PC-3 (cell line): ENCODE results near the gene BIRC5. TPM values are rescaled to one million over a fixed set of nuclear protein-coding genes. Genes with fewer than 3 reads are reported as not detected.

Experiments
- ATAC-seq: fragments of 200-7000 bp; cut with Tn5 transposase; 2 replicates; pipeline ENCODE4 v1.9.1; 2020; ENCODE audit warnings: mild to moderate bottlenecking, moderate library complexity
- BruUV-seq: library from RNA; stranded (reverse); fragments of 400-500 nt; replicated peaks from 2 replicates; lab custom pipeline; 2021; lab: Mats Ljungman, UMichigan
- CTCF ChIA-PET: fragments of 300-600 bp; sonication (Branson Sonifier 250); formaldehyde crosslinking; loops from one replicate; lab custom pipeline; 2022; ENCODE audit warnings: antibody characterized with exemption; lab: Charles Lee
- POLR2A ChIA-PET: fragments of 300-600 bp; sonication (Branson Sonifier 250); formaldehyde crosslinking; loops from one replicate; lab custom pipeline; 2022; ENCODE audit warnings: antibody characterized with exemption; ENCODE audit not compliant: unreplicated experiment; lab: Charles Lee
- DNase-seq: peaks from one replicate; pipeline ENCODE4 v3.0.0-alpha.2; 2015
- H2AFZ ChIP-seq: fragments of 300-600 bp; sonication (generic); 2 replicates; pipeline ENCODE4 v1.6.0; 2016; ENCODE audit warnings: antibody characterized with exemption, low read length
- H3F3A ChIP-seq: fragments of 300-600 bp; sonication (generic); one replicate; pipeline ENCODE4 v1.6.0; 2017; ENCODE audit warnings: antibody characterized with exemption, low read length, control low read depth, mild to moderate bottlenecking; ENCODE audit not compliant: unreplicated experiment
- H3K27ac ChIP-seq: fragments of 300-600 bp; sonication (generic); 2 replicates; pipeline ENCODE4 v1.5.1; 2016; ENCODE audit warnings: mild to moderate bottlenecking, low read length
- H3K27me3 ChIP-seq: fragments of 300-600 bp; sonication (generic); 2 replicates; pipeline ENCODE4 v1.6.1; 2016; ENCODE audit warnings: low read length, mixed read lengths
- H3K36me3 ChIP-seq: fragments of 300-600 bp; sonication (generic); 2 replicates; pipeline ENCODE4 v1.6.1; 2016; ENCODE audit warnings: low read depth, mixed run types, low read length, mixed read lengths
- H3K4me1 ChIP-seq: fragments of 300-600 bp; sonication (generic); 2 replicates; pipeline ENCODE4 v1.5.1; 2016; ENCODE audit warnings: low read length; ENCODE audit not compliant: insufficient read depth
- H3K4me2 ChIP-seq: fragments of 300-600 bp; sonication (generic); 2 replicates; pipeline ENCODE4 v1.6.0; 2016; ENCODE audit warnings: low read length
- H3K4me3 ChIP-seq: fragments of 300-600 bp; sonication (generic); 2 replicates; pipeline ENCODE4 v1.5.1; 2016; ENCODE audit warnings: mild to moderate bottlenecking, low read length, mixed read lengths
- H3K79me2 ChIP-seq: fragments of 300-600 bp; sonication (generic); 2 replicates; pipeline ENCODE4 v1.6.1; 2017; ENCODE audit warnings: low read length, mixed read lengths
- H3K9ac ChIP-seq: fragments of 300-600 bp; sonication (generic); 2 replicates; pipeline ENCODE4 v1.6.0; 2016; ENCODE audit warnings: mild to moderate bottlenecking, low read length
- H3K9me2 ChIP-seq: fragments of 300-600 bp; sonication (generic); replicated peaks from 2 replicates; pipeline ENCODE4 v1.6.1; 2016; ENCODE audit warnings: mixed run types, low read length, mixed read lengths
- H3K9me3 ChIP-seq: fragments of 300-600 bp; sonication (generic); 2 replicates; pipeline ENCODE4 v1.6.1; 2016; ENCODE audit warnings: low read length, mixed read lengths
- H4K20me1 ChIP-seq: fragments of 300-600 bp; sonication (generic); 2 replicates; pipeline ENCODE4 v1.6.1; 2016; ENCODE audit warnings: low read length, mixed read lengths
- EZH2 ChIP-seq: fragments of 300-600 bp; sonication (generic); IDR thresholded peaks from one replicate; pipeline ENCODE4 v1.6.1; 2017; ENCODE audit warnings: antibody characterized with exemption, mild to moderate bottlenecking, low read length; ENCODE audit not compliant: unreplicated experiment
- EZH2phosphoT487 ChIP-seq: fragments of 300-600 bp; sonication (generic); IDR thresholded peaks from 2 replicates; pipeline ENCODE4 v1.6.1; 2018; ENCODE audit warnings: mild to moderate bottlenecking, antibody characterized with exemption, low read length, borderline replicate concordance
- intact Hi-C: fragments of 100-400 bp; cut with micrococcal nuclease; formaldehyde crosslinking; loops from 2 replicates; pipeline ENCODE4 v1.9.0; 2023
- total RNA-seq: library from RNA; depleted of rRNA; stranded (reverse); fragments of >200 nt; gene quantifications from 2 replicates; pipeline ENCODE4 v1.2.3, GENCODE V29; 2014
- TF ChIP-seq, protein P1 (sequence below): fragments of 300-600 bp; sonication (generic); conservative IDR thresholded peaks from 2 replicates; pipeline ENCODE4 v1.5.1; 2017; ENCODE audit warnings: antibody characterized with exemption, low read depth, mild to moderate bottlenecking, low read length

The BIRC5 gene
- total RNA-seq, 1 experiment from 2014 or later, result 304 TPM

DNA sequence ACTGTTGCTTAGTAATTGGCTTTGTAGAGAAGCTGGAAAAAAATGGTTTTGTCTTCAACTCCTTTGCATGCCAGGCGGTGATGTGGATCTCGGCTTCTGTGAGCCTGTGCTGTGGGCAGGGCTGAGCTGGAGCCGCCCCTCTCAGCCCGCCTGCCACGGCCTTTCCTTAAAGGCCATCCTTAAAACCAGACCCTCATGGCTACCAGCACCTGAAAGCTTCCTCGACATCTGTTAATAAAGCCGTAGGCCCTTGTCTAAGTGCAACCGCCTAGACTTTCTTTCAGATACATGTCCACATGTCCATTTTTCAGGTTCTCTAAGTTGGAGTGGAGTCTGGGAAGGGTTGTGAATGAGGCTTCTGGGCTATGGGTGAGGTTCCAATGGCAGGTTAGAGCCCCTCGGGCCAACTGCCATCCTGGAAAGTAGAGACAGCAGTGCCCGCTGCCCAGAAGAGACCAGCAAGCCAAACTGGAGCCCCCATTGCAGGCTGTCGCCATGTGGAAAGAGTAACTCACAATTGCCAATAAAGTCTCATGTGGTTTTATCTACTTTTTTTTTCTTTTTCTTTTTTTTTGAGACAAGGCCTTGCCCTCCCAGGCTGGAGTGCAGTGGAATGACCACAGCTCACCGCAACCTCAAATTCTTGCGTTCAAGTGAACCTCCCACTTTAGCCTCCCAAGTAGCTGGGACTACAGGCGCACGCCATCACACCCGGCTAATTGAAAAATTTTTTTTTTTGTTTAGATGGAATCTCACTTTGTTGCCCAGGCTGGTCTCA, 11.2 kb downstream of the BIRC5 start:
- no peaks in the 10 kb centered on the region for H3K27me3 ChIP-seq
- H3K27ac ChIP-seq, result no peak overlapping the region
- H3K9me3 ChIP-seq, result no peaks in the 10 kb centered on the region
- intact Hi-C loops, result no loop called here
- peaks cover 8% of the 10 kb centered on the region for H3K79me2 ChIP-seq
- H4K20me1 ChIP-seq, result 0 out of 2 replicates have a peak, but pooled peaks cover 6% of the 10 kb centered on the region
- H3K9me2 ChIP-seq, result no peaks in the 10 kb centered on the region
- no peak for TF ChIP-seq EZH2
- no peak for TF ChIP-seq EZH2phosphoT487
- TF ChIP-seq, protein P1, sequence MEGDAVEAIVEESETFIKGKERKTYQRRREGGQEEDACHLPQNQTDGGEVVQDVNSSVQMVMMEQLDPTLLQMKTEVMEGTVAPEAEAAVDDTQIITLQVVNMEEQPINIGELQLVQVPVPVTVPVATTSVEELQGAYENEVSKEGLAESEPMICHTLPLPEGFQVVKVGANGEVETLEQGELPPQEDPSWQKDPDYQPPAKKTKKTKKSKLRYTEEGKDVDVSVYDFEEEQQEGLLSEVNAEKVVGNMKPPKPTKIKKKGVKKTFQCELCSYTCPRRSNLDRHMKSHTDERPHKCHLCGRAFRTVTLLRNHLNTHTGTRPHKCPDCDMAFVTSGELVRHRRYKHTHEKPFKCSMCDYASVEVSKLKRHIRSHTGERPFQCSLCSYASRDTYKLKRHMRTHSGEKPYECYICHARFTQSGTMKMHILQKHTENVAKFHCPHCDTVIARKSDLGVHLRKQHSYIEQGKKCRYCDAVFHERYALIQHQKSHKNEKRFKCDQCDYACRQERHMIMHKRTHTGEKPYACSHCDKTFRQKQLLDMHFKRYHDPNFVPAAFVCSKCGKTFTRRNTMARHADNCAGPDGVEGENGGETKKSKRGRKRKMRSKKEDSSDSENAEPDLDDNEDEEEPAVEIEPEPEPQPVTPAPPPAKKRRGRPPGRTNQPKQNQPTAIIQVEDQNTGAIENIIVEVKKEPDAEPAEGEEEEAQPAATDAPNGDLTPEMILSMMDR, result no peak
- H3K36me3 ChIP-seq, result peaks cover 32% of the 10 kb centered on the region
- ATAC-seq, result no peak
- H3K9ac ChIP-seq, result no peak overlapping the region
- H3K4me3 ChIP-seq, result no peak overlapping the region
- peaks cover 8% of the 10 kb centered on the region; the same call in 1 of the 2 replicates for H3K4me1 ChIP-seq
- ChIA-PET POLR2A (no interaction called here), CTCF (interaction anchor here (0.7 to 1.7 kb wide), 2 partner anchors 26 to 176 kb away, joined by 3 to 10 read pairs; no protein-coding TSS in a partner anchor)
- no peak for DNase-seq
- H3K4me2 ChIP-seq, result no peak overlapping the region
- H3F3A ChIP-seq, result peaks cover 9% of the 10 kb centered on the region
- no TSS peak for BruUV-seq
- no peak overlapping the region for H2AFZ ChIP-seq

GRCh38 chr17:78226055-78226758, 12.2 kb downstream of the BIRC5 start:
- Histone ChIP-seq H3K27me3 (0 out of 2 replicates have a peak, but pooled peaks cover under 1% of the 10 kb centered on the region), H3K9me2 (no peaks in the 10 kb centered on the region), H3K36me3 (peaks cover 26% of the 10 kb centered on the region), H3K9me3 (no peaks in the 10 kb centered on the region), H3K4me1 (peaks cover 8% of the 10 kb centered on the region; the same call in 1 of the 2 replicates), H2AFZ (peak overlapping the region; percentile 16; the same call in 1 of the 2 replicates), H4K20me1 (0 out of 2 replicates have a peak, but pooled peaks cover 6% of the 10 kb centered on the region), H3F3A (peaks cover 9% of the 10 kb centered on the region), H3K9ac (no peak overlapping the region), H3K79me2 (0 out of 2 replicates have a peak, but pooled peaks cover under 1% of the 10 kb centered on the region), H3K27ac (no peak overlapping the region), H3K4me3 (peak overlapping the region; percentile 26; the same call in 1 of the 2 replicates), H3K4me2 (peak overlapping the region; percentile 65)
- intact Hi-C loops, result no loop called here
- POLR2A ChIA-PET, result no interaction called here
- DNase-seq (no peak), ATAC-seq (peak; percentile 14; the same call in 1 of the 2 replicates)
- no TSS peak for BruUV-seq
- CTCF ChIA-PET, result interaction anchor here (0.7 to 1.7 kb wide), 3 partner anchors 25 to 175 kb away, joined by 3 to 10 read pairs (median 3); no protein-coding TSS in a partner anchor
- TF ChIP-seq EZH2 (no peak), EZH2phosphoT487 (no peak)
- TF ChIP-seq, protein P1, result no peak
